HG03342 (cell line): Measurements from ENCODE around the gene ABCA1.

Experiments
- ATAC-seq: cut with Tn5 transposase; IDR thresholded peaks from one replicate; pipeline ENCODE4 v1.9.1; 2021; ENCODE audit warnings: mild to moderate bottlenecking, moderate library complexity; ENCODE audit not compliant: unreplicated experiment

ABCA1 gene

DNA sequence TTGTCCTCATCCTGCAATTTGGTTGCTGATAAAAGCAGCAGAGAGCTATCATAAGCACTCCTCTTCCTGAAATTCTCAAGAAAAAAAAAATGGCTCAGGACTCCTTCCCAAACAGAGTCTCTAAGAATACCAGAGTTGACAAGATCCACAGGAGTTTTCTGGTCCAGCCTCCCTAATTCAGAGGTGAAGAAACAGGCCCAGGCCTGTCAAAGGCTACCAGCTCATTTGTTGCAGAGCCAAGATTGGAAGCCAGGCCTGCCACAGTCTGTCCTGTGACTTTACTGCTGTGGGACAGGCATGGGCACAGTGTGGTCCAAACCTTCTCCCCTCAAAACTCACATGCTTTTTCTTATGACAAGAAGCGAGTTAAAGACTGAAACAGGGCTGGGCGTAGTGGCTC, 122.5 kb downstream of the ABCA1 start:
- ATAC-seq, result no peak

DNA sequence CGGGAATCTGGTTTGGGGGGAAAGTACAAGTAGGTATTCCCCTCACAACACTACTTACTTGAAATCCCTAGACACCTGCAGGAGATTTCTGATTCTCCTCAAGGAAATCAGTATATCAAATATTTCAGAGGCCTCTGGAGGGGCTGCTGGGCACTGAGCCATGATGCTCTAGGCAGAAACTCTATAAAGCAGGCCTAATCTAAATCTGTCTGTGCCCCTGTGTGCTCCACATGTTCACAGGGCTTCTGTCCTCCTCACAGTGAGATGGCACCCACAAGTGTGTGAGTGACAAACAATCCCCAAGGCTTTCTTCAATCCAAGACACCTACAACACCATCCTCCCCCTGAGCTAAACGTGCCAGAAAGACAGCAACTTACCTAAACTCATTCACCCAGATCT, 125.0 kb downstream of the ABCA1 start:
- ATAC-seq, result no peak

DNA sequence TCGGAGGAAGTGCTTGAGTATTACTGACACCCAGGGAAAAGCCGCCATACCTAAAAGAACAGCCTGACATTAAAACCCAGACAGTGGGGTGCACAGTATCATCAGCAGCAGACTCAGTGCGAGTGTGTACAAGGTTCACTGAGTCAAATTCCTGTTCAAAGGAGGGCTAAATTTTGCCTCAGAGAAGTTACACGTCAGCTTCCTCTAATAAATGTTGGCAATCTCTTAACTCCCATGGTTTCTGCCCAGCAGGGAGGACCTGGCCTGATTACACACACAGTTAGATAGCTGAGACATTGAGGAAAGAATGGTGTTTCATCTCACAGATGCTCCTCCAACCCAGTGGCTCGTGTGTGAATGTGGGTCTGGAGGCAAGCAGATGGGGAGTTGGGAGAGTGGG, 125.8 kb downstream of the ABCA1 start:
- ATAC-seq, result no peak

DNA sequence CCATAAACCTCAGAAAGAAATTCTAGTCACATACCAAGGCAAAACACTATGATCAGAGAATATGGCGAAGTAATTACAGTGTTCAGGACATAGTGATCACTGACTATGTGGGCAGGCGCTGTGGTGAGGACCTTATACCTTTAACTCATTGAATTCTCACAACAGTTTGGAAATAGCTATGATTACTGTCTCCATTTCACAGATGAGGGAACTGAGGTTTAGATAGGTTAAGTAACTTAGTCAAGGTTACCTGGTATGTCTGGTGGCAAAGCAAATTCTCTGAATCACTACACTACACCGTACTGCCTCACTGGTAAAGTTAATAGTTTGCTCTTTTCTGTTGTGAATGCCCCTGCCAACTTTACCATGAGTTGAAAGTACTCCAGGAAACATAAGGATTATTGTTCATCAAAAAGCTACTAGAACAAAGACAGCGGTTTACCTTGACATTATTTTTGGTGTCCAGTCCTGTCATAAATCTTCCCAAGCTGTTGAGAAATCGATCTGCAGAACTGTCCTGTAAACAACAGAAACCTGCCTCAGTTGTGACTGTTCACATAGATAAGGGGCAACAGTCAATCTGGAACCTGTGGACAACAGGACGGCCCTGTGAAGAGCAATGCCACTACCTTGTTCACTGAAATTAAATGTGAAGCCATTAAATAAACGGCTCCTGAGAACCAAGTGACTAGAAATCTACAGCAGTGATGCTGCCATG, 127.7 kb downstream of the ABCA1 start:
- no peak for ATAC-seq

DNA sequence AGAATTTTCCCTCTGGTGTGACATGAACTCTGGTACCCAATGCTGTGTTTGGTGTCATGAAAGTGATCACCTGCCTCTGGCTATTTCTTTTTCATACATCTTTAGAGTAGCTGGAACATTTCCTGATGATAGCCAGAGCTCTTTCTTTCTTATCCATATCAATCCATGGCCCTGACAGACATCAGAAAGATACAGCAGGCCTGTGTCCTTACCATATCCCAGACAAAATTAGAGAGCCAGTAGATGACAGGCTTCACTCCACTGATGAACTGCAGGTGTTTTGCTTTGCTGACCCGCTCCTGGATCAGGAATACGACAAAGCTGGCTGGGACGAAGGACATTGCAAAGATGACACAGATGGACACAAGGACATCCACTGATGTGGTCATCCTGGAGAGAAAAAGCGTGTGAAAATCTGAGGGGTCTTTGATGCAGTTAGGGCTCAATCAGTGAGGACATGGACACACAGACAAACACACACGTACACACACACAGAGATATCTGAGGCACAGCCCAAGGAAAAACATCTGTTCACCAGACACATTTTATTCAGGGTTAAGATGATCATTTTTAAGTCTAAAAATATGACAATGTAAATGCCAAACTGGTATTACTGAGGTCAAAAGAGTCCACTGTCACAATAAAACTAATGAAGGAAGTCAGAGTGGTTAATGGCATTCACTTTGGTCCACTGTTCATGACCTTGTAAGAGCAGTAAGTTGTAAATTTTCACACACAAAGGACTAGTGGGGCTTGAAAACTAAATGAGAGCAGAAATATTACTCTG, 129.6 kb downstream of the ABCA1 start:
- no peak for ATAC-seq

DNA sequence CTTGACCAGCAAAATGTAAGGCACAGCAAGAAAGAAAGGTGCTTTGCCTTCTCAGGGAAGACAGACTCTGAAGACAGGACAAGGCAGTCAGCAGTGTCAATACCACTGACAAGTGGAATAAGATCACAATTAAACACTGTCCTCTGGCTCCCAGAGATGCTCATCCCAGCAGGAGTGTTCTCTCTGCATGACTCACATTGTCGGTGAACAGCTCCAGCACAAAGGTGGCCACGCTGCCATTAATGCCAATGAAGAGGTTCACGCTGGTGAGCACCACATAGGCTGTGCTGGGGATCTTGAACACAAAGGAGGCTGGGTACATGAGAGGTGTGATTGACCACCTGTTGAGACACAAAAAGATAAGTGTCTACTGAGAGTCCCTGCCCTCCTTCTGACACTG, 132.1 kb downstream of the ABCA1 start:
- ATAC-seq, result no peak

DNA sequence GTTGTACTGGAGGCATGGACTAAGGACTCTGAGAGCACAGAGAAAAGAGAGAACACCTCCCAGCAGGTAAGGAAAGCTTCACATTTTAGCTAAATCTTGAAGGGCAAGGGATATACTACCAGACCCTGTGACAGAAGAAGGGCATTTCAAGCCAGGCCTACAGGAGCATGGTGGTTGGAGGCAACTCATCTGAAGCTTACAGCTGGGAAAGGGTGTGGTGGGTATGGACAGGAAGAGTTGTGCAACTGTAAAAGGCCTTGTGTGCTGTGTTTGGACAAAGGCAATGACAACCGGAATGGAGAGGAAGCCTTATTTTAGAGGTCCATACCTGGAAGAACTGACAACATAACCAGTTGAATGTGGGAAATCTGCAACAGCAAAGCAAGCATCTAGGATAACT, 132.9 kb downstream of the ABCA1 start:
- ATAC-seq, result no peak

DNA sequence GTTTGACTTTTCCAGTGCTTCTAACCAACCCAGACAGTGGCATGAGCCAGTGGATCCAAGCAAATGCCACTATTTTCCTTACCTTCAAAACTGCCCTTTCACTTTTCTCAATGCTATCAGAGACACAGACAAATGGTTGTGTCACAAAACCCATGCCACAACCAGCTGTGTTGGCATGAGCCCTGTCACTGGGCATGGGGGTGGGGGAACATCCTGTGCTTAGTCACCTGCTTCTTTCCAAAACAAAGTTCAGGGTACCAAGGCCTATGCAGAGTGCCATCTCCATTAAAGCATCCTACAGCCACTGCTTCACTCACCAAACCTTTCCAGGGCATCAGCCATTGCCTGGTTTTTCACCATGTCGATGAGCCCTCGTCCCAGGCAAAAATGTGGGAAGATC, 133.9 kb downstream of the ABCA1 start:
- ATAC-seq, result no peak

DNA sequence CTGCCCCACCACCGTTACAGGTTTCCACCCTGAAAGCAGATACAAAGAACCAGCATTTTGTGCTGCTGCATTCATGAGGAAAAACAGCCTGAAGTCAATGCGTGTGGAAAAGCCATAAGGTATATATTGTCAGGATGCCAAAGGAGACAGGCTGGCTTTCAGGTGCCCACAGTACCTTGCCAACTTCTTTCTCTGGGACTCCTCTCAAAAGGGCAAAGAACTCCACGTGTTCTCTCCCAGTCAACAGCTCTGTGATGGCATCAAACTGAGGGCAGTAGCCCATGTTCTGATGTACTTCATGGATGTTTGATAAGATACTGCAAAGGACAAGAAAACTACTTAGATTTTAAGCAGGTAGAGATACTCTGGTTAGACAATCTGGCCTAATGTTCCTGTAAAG, 139.7 kb downstream of the ABCA1 start:
- ATAC-seq, result no peak

DNA sequence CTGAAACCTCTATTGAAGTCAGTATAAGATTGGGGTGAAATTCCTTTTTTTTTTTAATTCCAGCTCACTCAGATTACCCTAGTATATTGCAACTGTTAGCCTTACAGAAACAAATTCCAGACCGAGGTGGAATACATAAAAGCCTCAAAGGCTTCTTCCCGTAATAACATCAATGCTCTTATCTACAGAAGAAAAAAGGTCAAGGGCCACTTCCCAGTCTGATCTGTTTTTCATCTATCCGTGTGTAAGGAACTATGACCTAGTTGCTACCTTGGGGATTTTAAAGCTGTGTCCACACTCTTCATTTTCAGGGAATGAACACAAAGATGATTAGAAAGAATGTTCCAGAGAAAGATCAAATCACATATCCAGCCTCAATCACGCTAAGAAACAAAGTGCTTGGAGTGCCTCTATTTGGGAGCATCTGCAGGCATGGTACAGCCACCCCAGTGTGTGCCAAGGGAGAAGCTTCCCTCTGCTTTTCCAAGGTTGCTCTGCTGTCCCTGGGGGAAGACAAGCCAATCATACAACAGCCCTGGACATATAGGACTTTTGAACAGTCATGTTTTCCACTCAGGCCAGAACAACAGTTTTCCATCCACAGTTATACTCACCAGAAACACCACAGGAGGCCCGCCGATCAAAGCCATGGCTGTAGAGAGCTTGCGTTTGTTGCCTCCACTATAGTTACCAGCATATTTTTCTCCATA, 140.5 kb downstream of the ABCA1 start:
- no peak for ATAC-seq

DNA sequence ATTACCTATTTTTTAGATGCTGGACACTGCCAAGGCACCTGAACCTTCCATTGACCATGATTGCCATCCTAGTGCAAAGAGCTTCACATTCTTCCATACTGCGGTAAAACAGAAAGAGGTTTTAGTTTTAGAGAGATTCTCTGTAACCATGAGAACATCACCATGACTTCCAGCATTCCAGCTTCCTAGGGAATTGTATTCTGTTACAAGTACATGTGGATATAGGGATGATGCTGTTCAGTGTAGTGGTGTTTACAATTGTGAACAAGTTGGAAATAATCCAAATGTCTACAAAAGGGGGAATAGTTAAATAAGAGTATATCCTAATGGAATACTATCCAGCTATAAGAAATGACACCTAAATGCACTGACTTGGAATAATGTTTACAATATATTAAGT, 141.7 kb downstream of the ABCA1 start:
- ATAC-seq, result no peak

DNA sequence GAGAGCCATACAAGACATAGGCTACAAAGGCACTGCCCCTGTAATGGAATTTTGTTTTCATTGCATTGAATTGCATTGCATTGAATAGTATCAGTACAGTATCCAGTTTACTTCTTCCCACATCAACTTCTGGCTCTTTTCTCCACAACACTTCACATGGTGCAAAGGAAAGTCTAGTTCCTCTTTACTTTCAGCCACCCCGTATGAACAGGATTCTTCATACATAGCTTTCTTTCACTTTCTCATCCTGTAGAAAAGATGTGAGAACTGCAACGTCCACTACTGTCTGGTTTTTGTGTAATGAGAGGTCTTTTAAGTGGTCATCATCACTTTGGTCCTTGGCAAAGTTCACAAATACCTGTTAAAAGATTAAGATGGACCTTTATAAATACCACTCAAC, 143.9 kb downstream of the ABCA1 start:
- ATAC-seq, result peak; percentile 81

DNA sequence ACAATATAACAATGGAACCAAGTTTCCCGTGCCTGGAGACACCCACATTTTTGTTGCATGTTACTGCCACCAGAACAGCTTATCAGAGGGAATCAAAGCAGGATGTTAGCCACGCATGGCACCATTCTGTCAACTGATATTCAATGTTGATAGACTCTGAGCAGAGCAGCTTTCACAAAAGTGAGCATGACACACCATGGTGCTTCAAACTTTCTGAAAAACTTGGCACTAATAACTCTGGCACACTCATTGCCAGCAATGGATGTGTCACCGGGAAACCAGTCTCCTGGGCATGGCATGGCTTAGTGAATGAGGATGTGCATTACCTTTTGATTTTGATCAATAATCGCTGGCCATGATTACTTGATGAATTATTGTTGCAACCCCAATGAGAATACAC, 144.4 kb downstream of the ABCA1 start:
- ATAC-seq, result no peak

DNA sequence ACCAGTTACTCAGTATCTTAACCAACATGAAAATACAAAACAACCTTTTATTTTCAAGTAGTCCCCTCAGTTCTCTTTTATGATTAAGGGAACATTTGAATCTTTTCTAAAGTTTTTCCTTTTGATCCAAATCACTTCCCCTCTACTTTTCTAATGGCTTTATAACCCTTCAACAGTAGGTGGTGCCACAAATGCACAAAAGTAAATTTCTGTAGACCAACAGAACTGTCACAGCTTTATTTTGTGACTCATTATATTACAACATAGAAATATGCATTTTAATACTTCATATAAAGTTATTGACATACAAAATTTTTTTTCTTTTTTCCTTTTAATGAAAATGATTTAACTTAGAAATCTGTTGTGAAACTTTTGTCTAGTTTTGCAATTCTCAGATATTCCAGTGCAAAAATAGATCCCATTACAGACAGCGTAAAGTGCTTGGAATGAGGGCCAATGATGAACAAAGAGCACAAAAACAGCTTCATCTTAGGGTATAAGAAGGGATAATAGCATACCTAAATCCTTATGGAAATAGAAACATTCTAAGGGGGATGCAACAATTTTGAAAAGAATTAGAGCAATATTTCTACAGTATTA, 147.1 kb downstream of the ABCA1 start:
- ATAC-seq, result no peak

DNA sequence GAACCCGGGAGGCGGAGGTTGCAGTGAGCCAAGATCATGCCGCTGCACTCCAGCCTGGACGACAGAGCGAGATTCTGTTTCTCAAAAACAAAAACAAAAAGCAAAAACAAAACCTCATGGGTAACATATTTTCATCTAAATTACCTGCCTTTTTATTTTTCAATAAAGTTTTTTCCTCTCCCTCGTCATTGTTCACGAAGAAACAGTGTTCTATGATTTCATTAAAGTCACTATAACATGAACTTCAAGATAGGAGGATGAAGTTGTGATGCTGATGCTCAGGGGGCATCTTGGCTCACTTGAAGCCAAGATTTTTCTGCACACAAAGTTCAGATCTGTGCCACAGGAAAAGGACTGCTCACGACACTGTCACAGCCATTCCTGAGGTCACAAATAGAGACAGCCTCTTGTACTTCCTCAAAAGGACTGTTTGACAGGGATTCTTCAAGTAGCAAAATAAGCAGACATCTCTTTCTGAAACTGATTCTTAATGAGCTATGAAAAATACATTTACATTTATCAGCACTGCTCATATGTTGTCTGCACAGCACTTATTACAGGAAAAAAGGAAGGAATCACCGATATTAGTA, 147.9 kb downstream of the ABCA1 start:
- no peak for ATAC-seq

DNA sequence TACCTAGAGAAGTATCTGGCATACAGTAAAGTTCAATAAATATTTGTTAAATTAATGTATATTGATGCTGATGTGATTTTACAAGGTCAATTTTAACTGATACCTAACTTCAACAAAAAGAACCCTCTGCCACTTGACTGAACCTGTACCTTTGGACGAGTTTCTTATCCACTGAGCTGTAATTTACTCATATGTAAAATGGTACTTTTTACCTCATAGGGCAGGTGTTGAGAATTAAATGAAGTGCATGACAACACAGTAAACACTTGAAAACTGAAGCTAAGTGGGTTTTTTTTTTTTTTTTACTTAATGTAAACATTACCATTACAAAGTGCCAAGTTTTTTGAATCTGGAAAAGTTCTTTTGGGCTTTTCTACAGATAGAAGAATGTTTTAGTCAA, 148.6 kb downstream of the ABCA1 start:
- no peak for ATAC-seq

DNA sequence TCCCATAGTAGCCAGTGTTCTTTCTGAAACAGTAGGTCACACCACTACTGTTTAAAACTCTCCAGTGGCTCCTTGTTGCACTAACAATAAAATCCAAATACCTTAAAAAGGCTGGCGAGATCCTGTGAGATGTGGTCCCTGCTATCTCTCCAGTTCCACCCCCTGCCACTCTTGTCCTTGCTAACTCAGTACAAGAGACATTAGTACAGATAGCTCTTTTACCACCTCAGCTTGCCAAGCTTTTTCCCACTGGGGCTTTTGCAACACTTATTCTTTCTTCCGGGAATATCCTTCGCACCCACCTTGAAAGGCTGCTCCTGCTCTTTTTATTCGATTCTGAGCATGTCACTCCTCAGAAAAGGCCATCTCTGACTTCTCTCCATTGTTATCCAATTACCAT, 149.2 kb downstream of the ABCA1 start:
- no peak for ATAC-seq

DNA sequence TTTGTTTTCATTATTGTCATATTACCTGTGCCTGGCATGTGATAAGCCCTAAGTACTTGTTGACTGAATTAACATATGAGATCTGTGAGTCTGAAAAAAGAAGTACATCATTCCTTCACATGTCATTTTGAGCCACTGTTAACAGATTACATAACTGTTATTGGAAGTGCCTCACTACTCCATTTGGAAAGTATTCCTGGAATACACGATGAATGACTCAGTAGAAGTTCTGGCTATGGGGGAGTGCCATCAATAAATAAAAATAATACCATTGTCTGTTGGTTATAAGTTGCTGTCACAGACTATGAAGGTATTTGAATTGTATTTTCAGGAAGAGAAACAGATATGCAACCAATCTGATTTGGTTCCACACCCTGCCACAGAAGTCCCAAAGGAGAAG, 151.2 kb downstream of the ABCA1 start:
- no peak for ATAC-seq

DNA sequence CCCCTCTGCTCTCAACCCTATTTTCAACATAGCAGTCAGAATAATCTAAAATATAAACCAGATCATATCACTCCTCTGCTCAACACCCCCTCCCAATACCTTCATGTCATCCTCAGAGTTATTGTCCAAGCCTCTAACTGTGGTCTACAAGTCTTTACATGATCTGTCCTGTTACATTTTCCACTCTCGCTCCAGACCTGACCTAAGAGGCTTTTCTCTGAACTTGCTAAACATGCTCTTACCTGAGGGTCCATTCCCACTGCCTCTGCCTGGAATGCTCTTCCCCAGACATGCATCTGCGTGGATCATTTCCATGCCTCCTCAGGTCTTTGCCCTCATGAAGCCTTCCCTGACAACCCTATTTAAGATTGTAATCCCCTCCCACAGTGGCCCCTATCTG, 152.0 kb downstream of the ABCA1 start:
- ATAC-seq, result peak; percentile 1

DNA sequence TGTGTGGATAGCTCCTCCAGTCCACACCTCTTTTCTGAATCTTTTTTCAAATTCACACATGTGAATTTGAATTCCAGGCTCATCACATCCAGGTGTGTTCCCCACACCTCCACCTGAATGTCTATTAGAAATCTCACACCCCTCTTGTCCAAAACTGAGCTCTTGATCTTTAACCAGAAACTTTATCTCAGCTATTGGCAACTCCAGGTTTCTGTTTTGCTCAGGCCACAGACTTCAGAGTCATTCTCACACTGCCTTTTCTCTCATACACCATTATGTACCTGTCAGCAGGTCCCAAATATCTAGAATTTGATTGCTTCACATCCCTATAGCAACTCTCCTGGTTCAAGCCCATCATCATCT, 152.4 kb downstream of the ABCA1 start:
- ATAC-seq, result peak; percentile 70

DNA sequence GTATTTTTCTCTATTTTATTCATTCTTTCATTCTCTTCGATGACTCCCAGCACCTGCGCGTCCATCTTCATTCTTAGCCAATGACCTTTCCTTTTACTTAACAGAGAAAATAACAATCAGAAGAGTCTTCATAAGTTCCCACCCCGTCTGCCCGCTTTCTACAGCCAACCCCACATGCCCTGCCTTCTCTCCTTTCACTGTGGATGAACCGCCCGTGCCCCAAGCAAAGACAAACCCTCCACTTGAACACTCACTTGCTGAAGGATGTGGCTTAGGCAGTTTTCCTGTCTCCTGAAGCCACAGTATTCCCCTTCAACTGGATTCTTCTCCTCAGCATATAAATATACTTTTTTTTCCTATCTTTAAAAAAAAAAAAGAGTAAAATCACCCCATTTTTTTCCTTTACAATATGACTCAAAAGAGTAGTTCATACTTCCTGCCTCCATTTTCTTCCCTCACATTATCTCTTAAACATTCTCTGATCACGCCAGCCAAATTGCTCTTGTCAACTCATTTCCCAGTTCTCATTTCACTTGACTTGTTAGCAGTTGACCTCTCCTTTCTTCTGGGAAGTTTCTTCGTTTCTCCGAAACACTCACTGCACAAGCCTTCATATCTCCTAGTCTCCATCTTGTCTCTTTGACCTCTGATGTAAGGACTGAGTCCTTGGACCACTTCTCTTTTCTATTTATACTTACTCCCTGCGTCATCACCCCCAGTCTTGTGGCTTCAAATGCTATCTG, 153.0 kb downstream of the ABCA1 start:
- ATAC-seq, result peak; percentile 96
